NT2/D1 (cell line): ENCODE results near the gene POU2F3.

Source experiments
- SUZ12 ChIP-seq: IDR thresholded peaks from 2 replicates; pipeline ENCODE4 v1.6.1; 2011; ENCODE audit not compliant: insufficient read length, insufficient read depth; ENCODE audit errors: extremely low read depth
- YY1 ChIP-seq: IDR thresholded peaks from 2 replicates; pipeline ENCODE4 v1.6.1; 2011; ENCODE audit not compliant: insufficient read length, insufficient read depth

DNA sequence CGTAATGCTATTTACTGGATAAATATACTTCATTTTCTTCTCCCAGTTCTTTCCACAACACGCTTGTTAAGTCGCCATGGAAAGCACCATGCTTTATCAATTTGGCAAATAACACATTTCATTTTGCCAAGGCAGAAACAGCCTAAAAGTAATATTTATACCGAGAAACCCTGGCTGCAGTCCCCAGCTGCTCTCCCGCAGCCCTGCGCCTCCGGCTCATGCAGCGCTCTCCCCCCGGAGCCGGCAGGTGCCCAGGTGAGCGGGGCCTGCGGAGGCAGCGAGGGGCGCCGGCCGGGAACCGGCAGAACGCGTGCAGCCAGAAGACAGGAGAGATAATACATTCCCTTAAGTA is 95.6 kb downstream of the POU2F3 start:
- TF ChIP-seq SUZ12 (no peak), YY1 (no peak)
